Caco-2 (cell line): ENCODE results near the gene GRB10. TPM values are rescaled to one million over a fixed set of nuclear protein-coding genes. Genes with fewer than 3 reads are reported as not detected.

Experiments used
- BruUV-seq: library from RNA; stranded (reverse); fragments of 400-500 nt; replicated peaks from 2 replicates; lab custom pipeline; 2021; lab: Mats Ljungman, UMichigan
- CTCF ChIA-PET: fragments of 300-600 bp; sonication (Branson Sonifier 250); formaldehyde crosslinking; loops from one replicate; lab custom pipeline; 2022; ENCODE audit warnings: antibody characterized with exemption; lab: Charles Lee
- POLR2A ChIA-PET: fragments of 300-600 bp; sonication (Branson Sonifier 250); formaldehyde crosslinking; loops from one replicate; lab custom pipeline; 2022; ENCODE audit warnings: antibody characterized with exemption; lab: Charles Lee
- DNase-seq, 2 experiments: peaks; one replicate each; pipeline versions ENCODE4 v3.0.0 to v3.0.0-alpha.2; 2020 to 2022
- H3K27me3 ChIP-seq: replicated peaks from 2 replicates; pipeline ENCODE4 v1.6.0; 2011; ENCODE audit warnings: low read length; ENCODE audit not compliant: control insufficient read depth, insufficient read depth
- H3K36me3 ChIP-seq: 2 replicates; pipeline ENCODE4 v1.5.1; 2011; ENCODE audit warnings: low read length; ENCODE audit not compliant: control insufficient read depth, insufficient read depth
- H3K4me1 ChIP-seq: fragments of 250-450 bp; sonication (Bioruptor Pico); 2 replicates; pipeline ENCODE4 v1.5.1; 2020; ENCODE audit warnings: mild to moderate bottlenecking
- H3K4me3 ChIP-seq: 2 replicates; pipeline ENCODE4 v1.5.1; 2011; ENCODE audit warnings: low read depth, mild to moderate bottlenecking, control low read depth, low read length
- H3K9me3 ChIP-seq: fragments of 250-450 bp; sonication (Bioruptor Pico); 2 replicates; pipeline ENCODE4 v1.5.1; 2020; ENCODE audit warnings: mild to moderate bottlenecking, moderate library complexity
- H3K27ac Mint-ChIP-seq: one replicate; pipeline ENCODE4 v1.8.0; 2022; ENCODE audit warnings: mixed read lengths; ENCODE audit not compliant: unreplicated experiment
- H3K27me3 Mint-ChIP-seq: one replicate; pipeline ENCODE4 v1.8.0; 2022; ENCODE audit warnings: mixed read lengths; ENCODE audit not compliant: insufficient read depth, unreplicated experiment
- H3K36me3 Mint-ChIP-seq: one replicate; pipeline ENCODE4 v1.8.0; 2022; ENCODE audit warnings: mild to moderate bottlenecking, mixed read lengths; ENCODE audit not compliant: insufficient read depth, unreplicated experiment
- H3K4me1 Mint-ChIP-seq: one replicate; pipeline ENCODE4 v1.8.0; 2022; ENCODE audit warnings: low read depth, mixed read lengths; ENCODE audit not compliant: unreplicated experiment
- H3K4me3 Mint-ChIP-seq: one replicate; pipeline ENCODE4 v1.8.0; 2022; ENCODE audit warnings: mild to moderate bottlenecking, moderate library complexity, mixed read lengths; ENCODE audit not compliant: unreplicated experiment
- H3K9me3 Mint-ChIP-seq: one replicate; pipeline ENCODE4 v1.8.0; 2022; ENCODE audit warnings: mixed read lengths; ENCODE audit not compliant: unreplicated experiment
- intact Hi-C: fragments of 100-400 bp; cut with micrococcal nuclease; formaldehyde crosslinking; loops from one replicate; pipeline ENCODE4 v1.10.0; 2022; ENCODE audit not compliant: unreplicated experiment
- total RNA-seq: library from RNA; stranded (reverse); gene quantifications from 2 replicates; pipeline ENCODE4 v1.2.3, GENCODE V29; 2022
- TF ChIP-seq, protein P1 (sequence below), 2 experiments: fragments of 200-600 bp in 1 of 2; IDR thresholded peaks; 1 replicate in 1 of 2; 2 replicates in 1 of 2; pipeline versions ENCODE4 v1.5.1 to v1.8.0; 2011 to 2022; ENCODE audit warnings: antibody characterized with exemption in 1 of 2, control low read depth in 1 of 2, inconsistent platforms in 1 of 2, low read depth in 1 of 2, low read length in 1 of 2, mild to moderate bottlenecking in 1 of 2, moderate library complexity in 1 of 2; ENCODE audit not compliant: insufficient read depth in 1 of 2, severe bottlenecking in 1 of 2, unreplicated experiment in 1 of 2

Gene GRB10
- total RNA-seq, 1 experiment from 2014 or later = 79.3 TPM

DNA sequence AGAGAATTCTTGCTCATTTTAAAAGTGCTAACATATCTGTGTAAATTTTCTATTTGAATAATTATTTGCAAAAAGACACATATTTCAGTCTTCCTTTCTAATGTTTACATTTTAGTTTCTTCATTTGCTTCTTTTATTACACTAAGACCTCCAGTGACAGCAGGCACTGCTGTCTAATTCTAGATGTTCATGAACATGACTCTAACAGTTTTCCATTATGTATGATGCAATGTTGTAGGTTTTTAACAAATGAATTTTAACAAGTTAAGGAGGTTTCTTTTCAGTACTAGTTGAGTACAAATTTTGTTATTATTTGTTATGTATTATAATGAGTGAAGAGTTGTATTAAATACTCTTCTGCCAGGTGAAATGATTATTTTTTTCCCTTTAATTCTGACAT is 83.6 kb downstream of the GRB10 start:
- CTCF ChIA-PET = no interaction called here

DNA sequence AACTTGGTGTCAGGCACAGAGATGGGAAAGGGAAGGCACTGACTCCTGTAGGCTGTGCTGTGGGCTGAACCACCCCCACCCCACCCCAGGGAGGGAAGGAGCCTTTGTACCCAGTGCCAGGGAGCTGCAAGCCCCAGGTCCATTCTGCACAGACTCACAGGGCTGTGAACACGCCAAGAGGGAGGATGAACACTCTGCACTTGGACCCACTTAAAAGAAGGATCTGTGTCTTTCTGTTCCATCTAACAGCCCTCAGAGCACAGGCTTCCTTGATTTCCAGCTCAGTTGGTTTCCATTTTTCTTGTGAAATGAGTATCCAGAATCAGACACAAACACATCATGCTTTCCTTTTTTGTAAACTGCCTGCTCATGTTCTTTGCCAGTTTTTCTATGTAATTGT is 84.9 kb downstream of the GRB10 start:
- Mint-ChIP-seq H3K4me3 (no peak overlapping the region), H3K27ac (no peak overlapping the region), H3K27me3 (no peaks in the 10 kb centered on the region), H3K36me3 (peaks cover 26% of the 10 kb centered on the region), H3K9me3 (no peaks in the 10 kb centered on the region), H3K4me1 (peaks cover 7% of the 10 kb centered on the region)
- no peaks in the 10 kb centered on the region for H3K36me3 ChIP-seq
- ChIA-PET POLR2A (no interaction called here), CTCF (interaction anchor here (0.9 to 1.1 kb wide), 2 partner anchors 463 to 465 kb away, joined by 3 read pairs; no protein-coding TSS in a partner anchor)
- H3K4me3 ChIP-seq = no peak overlapping the region
- DNase-seq = no peak
- H3K4me1 ChIP-seq = no peaks in the 10 kb centered on the region
- BruUV-seq = no TSS peak
- H3K27me3 ChIP-seq = no peaks in the 10 kb centered on the region
- H3K9me3 ChIP-seq = no peaks in the 10 kb centered on the region
- intact Hi-C loops = loop anchor here (2.0 to 10.0 kb wide), 2 partner anchors 95 to 367 kb away; no protein-coding TSS in a partner anchor
- TF ChIP-seq, protein P1, sequence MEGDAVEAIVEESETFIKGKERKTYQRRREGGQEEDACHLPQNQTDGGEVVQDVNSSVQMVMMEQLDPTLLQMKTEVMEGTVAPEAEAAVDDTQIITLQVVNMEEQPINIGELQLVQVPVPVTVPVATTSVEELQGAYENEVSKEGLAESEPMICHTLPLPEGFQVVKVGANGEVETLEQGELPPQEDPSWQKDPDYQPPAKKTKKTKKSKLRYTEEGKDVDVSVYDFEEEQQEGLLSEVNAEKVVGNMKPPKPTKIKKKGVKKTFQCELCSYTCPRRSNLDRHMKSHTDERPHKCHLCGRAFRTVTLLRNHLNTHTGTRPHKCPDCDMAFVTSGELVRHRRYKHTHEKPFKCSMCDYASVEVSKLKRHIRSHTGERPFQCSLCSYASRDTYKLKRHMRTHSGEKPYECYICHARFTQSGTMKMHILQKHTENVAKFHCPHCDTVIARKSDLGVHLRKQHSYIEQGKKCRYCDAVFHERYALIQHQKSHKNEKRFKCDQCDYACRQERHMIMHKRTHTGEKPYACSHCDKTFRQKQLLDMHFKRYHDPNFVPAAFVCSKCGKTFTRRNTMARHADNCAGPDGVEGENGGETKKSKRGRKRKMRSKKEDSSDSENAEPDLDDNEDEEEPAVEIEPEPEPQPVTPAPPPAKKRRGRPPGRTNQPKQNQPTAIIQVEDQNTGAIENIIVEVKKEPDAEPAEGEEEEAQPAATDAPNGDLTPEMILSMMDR (IDR thresholded peaks at IDR 0.05; ENCODE audit: insufficient read depth in 1 of 2, low read depth in 1 of 2, low read length in 1 of 2, severe bottlenecking in 1 of 2, unreplicated experiment in 1 of 2) = no peak

More for the DNA sequence above, 83.6 kb downstream of the GRB10 start:
- H3K36me3 ChIP-seq = no peaks in the 10 kb centered on the region
- peaks cover 7% of the 10 kb centered on the region for H3K4me1 Mint-ChIP-seq
- BruUV-seq = no TSS peak
- H3K27ac Mint-ChIP-seq = no peak overlapping the region
- H3K27me3 Mint-ChIP-seq = no peaks in the 10 kb centered on the region
- DNase-seq = no peak
- H3K9me3 ChIP-seq = no peaks in the 10 kb centered on the region
- no peaks in the 10 kb centered on the region for H3K9me3 Mint-ChIP-seq
- H3K27me3 ChIP-seq = no peaks in the 10 kb centered on the region
- H3K4me3 ChIP-seq = no peak overlapping the region
- POLR2A ChIA-PET = no interaction called here
- H3K4me3 Mint-ChIP-seq = no peak overlapping the region
- peaks cover 18% of the 10 kb centered on the region for H3K36me3 Mint-ChIP-seq
- intact Hi-C loops = loop anchor here (10.0 kb wide), 1 partner anchor 366 kb away; no protein-coding TSS in a partner anchor
- TF ChIP-seq, protein P1 (IDR thresholded peaks at IDR 0.05; ENCODE audit: insufficient read depth in 1 of 2, low read depth in 1 of 2, low read length in 1 of 2, severe bottlenecking in 1 of 2, unreplicated experiment in 1 of 2) = no peak
- no peaks in the 10 kb centered on the region for H3K4me1 ChIP-seq

- peaks cover 7% of the 10 kb centered on the region for H3K4me1 Mint-ChIP-seq
- CTCF ChIA-PET = interaction anchor here (0.9 to 1.1 kb wide), 2 partner anchors 464 to 466 kb away, joined by 3 read pairs; no protein-coding TSS in a partner anchor
- Histone ChIP-seq H3K4me3 (no peak overlapping the region), H3K36me3 (no peaks in the 10 kb centered on the region), H3K4me1 (no peaks in the 10 kb centered on the region), H3K9me3 (no peaks in the 10 kb centered on the region), H3K27me3 (no peaks in the 10 kb centered on the region)
- no peaks in the 10 kb centered on the region for H3K27me3 Mint-ChIP-seq
- no peaks in the 10 kb centered on the region for H3K9me3 Mint-ChIP-seq
- no TSS peak for BruUV-seq
- H3K27ac Mint-ChIP-seq = peak overlapping the region; percentile 8
- POLR2A ChIA-PET = no interaction called here
- peaks cover 26% of the 10 kb centered on the region for H3K36me3 Mint-ChIP-seq
- TF ChIP-seq, protein P1 (IDR thresholded peaks at IDR 0.05; ENCODE audit: insufficient read depth in 1 of 2, low read depth in 1 of 2, low read length in 1 of 2, severe bottlenecking in 1 of 2, unreplicated experiment in 1 of 2) = peak; percentile 49 to 59
- intact Hi-C loops = loop anchor here (1.0 to 10.0 kb wide), 3 partner anchors 96 to 464 kb away; no protein-coding TSS in a partner anchor
- H3K4me3 Mint-ChIP-seq = no peak overlapping the region
- peak in 1 of 2 experiments; percentile 31 for DNase-seq
Measured at GRCh38 chr7:50696810-50697582, 85.7 kb downstream of the GRB10 start.
